WI38 (cell line): Measurements from ENCODE around the gene FUCA1.
"Not testable (repeated sequence)": the region's sequence is repeated elsewhere in the genome, so short reads cannot be mapped to it uniquely, and the experiment has no call there.

Experiments used
- H3K4me3 ChIP-seq: 2 replicates; pipeline ENCODE4 v1.5.1; 2011; ENCODE audit warnings: low read depth, mild to moderate bottlenecking, control low read depth, low read length
- CTCF ChIP-seq: IDR thresholded peaks from 2 replicates; pipeline ENCODE4 v1.5.1; 2012; ENCODE audit warnings: low read depth, mild to moderate bottlenecking, control low read depth, low read length

FUCA1 gene

GRCh38 chr1:23904748-23905357, 36.8 kb upstream of the FUCA1 start:
- no peak for TF ChIP-seq CTCF
- H3K4me3 ChIP-seq = no peak overlapping the region

- H3K4me3 ChIP-seq = no peak overlapping the region
- no peak for TF ChIP-seq CTCF
Measured at GRCh38 chr1:23903754-23904153, 35.7 kb upstream of the FUCA1 start.

GRCh38 chr1:23902321-23903278, 34.5 kb upstream of the FUCA1 start:
- H3K4me3 ChIP-seq = no peak overlapping the region
- no peak for TF ChIP-seq CTCF

- H3K4me3 ChIP-seq = not testable (repeated sequence)
Measured at GRCh38 chr1:23900017-23900416, 31.9 kb upstream of the FUCA1 start.

- no peak for TF ChIP-seq CTCF
- H3K4me3 ChIP-seq = no peak overlapping the region
Measured at GRCh38 chr1:23899070-23899469, 31.0 kb upstream of the FUCA1 start.

GRCh38 chr1:23897083-23897482, 29.0 kb upstream of the FUCA1 start:
- no peak overlapping the region for H3K4me3 ChIP-seq
- no peak for TF ChIP-seq CTCF

- TF ChIP-seq CTCF = no peak
- H3K4me3 ChIP-seq = no peak overlapping the region
Measured at GRCh38 chr1:23896491-23896890, 28.4 kb upstream of the FUCA1 start.
